HCT116 (cell line): ENCODE measurements around the gene SYNJ1. TPM values are rescaled to one million over a fixed set of nuclear protein-coding genes. Genes with fewer than 3 reads are reported as not detected.

ENCODE experiments used
- ATAC-seq: fragments of 200-7000 bp; cut with Tn5 transposase; 2 replicates; pipeline ENCODE4 v1.9.1; 2020; ENCODE audit warnings: mild to moderate bottlenecking, moderate library complexity
- BruUV-seq: library from RNA; stranded (reverse); fragments of 400-500 nt; replicated peaks from 2 replicates; lab custom pipeline; 2021; lab: Mats Ljungman, UMichigan
- CTCF ChIA-PET: fragments of 300-600 bp; sonication (Branson Sonifier 250); formaldehyde crosslinking; loops from one replicate; lab custom pipeline; 2021; ENCODE audit warnings: antibody characterized with exemption; lab: Charles Lee
- POLR2A ChIA-PET: fragments of 300-600, 350-600 bp; sonication (Branson Sonifier 250); formaldehyde crosslinking; loops from one replicate; lab custom pipeline; 2021; ENCODE audit warnings: antibody characterized with exemption; lab: Charles Lee
- RAD21 ChIA-PET, 2 experiments: fragments of 300-600 bp; sonication (Branson Sonifier 250); formaldehyde crosslinking; loops; one replicate each; lab custom pipeline; 2023; ENCODE audit warnings: low total read pairs in 2 of 2; ENCODE audit not compliant: uncharacterized antibody in 2 of 2, unreplicated experiment in 2 of 2, low non-redundant PET in 1 of 2; lab: Charles Lee
- DNase-seq: peaks from one replicate; pipeline ENCODE4 v3.0.0-alpha.2; 2010; ENCODE audit warnings: low read depth, low spot score
- H2AFZ ChIP-seq: fragments of 200-600 bp; shearing (Covaris generic), sonication (generic); 2 replicates; pipeline ENCODE4 v1.6.1; 2017; ENCODE audit warnings: low read depth, mixed run types, mixed read lengths, antibody characterized with exemption, low read length; ENCODE audit not compliant: poor library complexity, severe bottlenecking
- H3K27ac ChIP-seq: 2 replicates; pipeline ENCODE4 v1.5.1; 2012; ENCODE audit warnings: low read depth, low read length
- H3K27me3 ChIP-seq: fragments of 200-600 bp; sonication (generic); 2 replicates; pipeline ENCODE4 v1.6.1; 2016; ENCODE audit warnings: mixed run types, low read length, mixed read lengths; ENCODE audit not compliant: insufficient read depth
- H3K36me3 ChIP-seq, 2 experiments: fragments of 200-500 bp in 1 of 2; fragments of 200-600 bp in 1 of 2; sonication (Bioruptor generic) in 1 of 2; sonication (generic) in 1 of 2; 2 replicates each; pipeline versions ENCODE4 v1.5.1 to v1.6.1; 2014 to 2016; ENCODE audit warnings: low read length in 2 of 2, inconsistent platforms in 1 of 2, mixed read lengths in 1 of 2, mixed run types in 1 of 2; ENCODE audit not compliant: insufficient read depth in 2 of 2, control insufficient read depth in 1 of 2
- H3K4me1 ChIP-seq, 2 experiments: fragments of 200-600 bp in 1 of 2; sonication (generic) in 1 of 2; 2 replicates each; pipeline versions ENCODE4 v1.5.1 to v1.6.1; 2012 to 2017; ENCODE audit warnings: low read length in 2 of 2, inconsistent platforms in 1 of 2, mild to moderate bottlenecking in 1 of 2, mixed read lengths in 1 of 2, mixed run types in 1 of 2, moderate library complexity in 1 of 2; ENCODE audit not compliant: insufficient read depth in 2 of 2, control insufficient read depth in 1 of 2
- H3K4me2 ChIP-seq: fragments of 200-600 bp; sonication (generic); 2 replicates; pipeline ENCODE4 v1.6.1; 2017; ENCODE audit warnings: mixed run types, low read length, mixed read lengths
- H3K4me3 ChIP-seq, 2 experiments: fragments of 200-600 bp in 1 of 2; sonication (generic) in 1 of 2; replicated peaks in 1 of 2; 2 replicates each; pipeline ENCODE4 v1.5.1; 2011 to 2016; ENCODE audit warnings: low read length in 2 of 2, control low read depth in 1 of 2, low read depth in 1 of 2, mild to moderate bottlenecking in 1 of 2, mixed read lengths in 1 of 2, mixed run types in 1 of 2
- H3K79me2 ChIP-seq: fragments of 200-600 bp; sonication (generic); 2 replicates; pipeline ENCODE4 v1.6.1; 2017; ENCODE audit warnings: mild to moderate bottlenecking, mixed run types, low read length, moderate library complexity, mixed read lengths; ENCODE audit not compliant: insufficient read depth
- H3K9ac ChIP-seq: fragments of 200-600 bp; sonication (generic); 2 replicates; pipeline ENCODE4 v1.6.1; 2016; ENCODE audit warnings: low read length, mixed read lengths
- H3K9me2 ChIP-seq: fragments of 200-600 bp; sonication (generic), shearing (Covaris generic); 2 replicates; pipeline ENCODE4 v1.6.1; 2017; ENCODE audit warnings: mixed run types, mild to moderate bottlenecking, moderate library complexity; ENCODE audit not compliant: insufficient read depth
- H3K9me3 ChIP-seq, 2 experiments: fragments of 200-500 bp in 1 of 2; fragments of 200-600 bp in 1 of 2; sonication (Bioruptor generic) in 1 of 2; sonication (generic) in 1 of 2; 2 replicates each; pipeline ENCODE4 v1.6.1; 2014 to 2017; ENCODE audit warnings: low read length in 2 of 2, mixed read lengths in 2 of 2, inconsistent platforms in 1 of 2, low read depth in 1 of 2, mild to moderate bottlenecking in 1 of 2, mixed run types in 1 of 2, moderate library complexity in 1 of 2; ENCODE audit not compliant: control insufficient read depth in 1 of 2, insufficient read depth in 1 of 2
- H4K20me1 ChIP-seq: fragments of 200-600 bp; sonication (generic), shearing (Covaris generic); 2 replicates; pipeline ENCODE4 v1.6.1; 2017; ENCODE audit warnings: mixed run types, mild to moderate bottlenecking, moderate library complexity; ENCODE audit not compliant: insufficient read depth
- CBX3 ChIP-seq: IDR thresholded peaks from 2 replicates; pipeline ENCODE4 v1.6.1; 2012; ENCODE audit warnings: low read depth
- CEBPB ChIP-seq: IDR thresholded peaks from 2 replicates; pipeline ENCODE4 v1.6.1; 2012; ENCODE audit warnings: low read depth
- EGR1 ChIP-seq: IDR thresholded peaks from 2 replicates; pipeline ENCODE4 v1.6.1; 2012; ENCODE audit warnings: low read depth
- EZH2 ChIP-seq: fragments of 200-600 bp; sonication (generic); IDR thresholded peaks from 2 replicates; pipeline ENCODE4 v1.6.1; 2017; ENCODE audit warnings: antibody characterized with exemption, mixed run types
- FOSL1 ChIP-seq: IDR thresholded peaks from 2 replicates; pipeline ENCODE4 v1.6.1; 2012; ENCODE audit warnings: low read depth
- JUND ChIP-seq: IDR thresholded peaks from 2 replicates; pipeline ENCODE4 v1.6.1; 2012
- MAX ChIP-seq: IDR thresholded peaks from 2 replicates; pipeline ENCODE4 v1.6.1; 2012
- POLR2AphosphoS5 ChIP-seq: IDR thresholded peaks from 2 replicates; pipeline ENCODE4 v1.6.1; 2011; ENCODE audit warnings: mild to moderate bottlenecking, low read depth, low read length, moderate library complexity
- RAD21 ChIP-seq: IDR thresholded peaks from 2 replicates; pipeline ENCODE4 v1.6.1; 2012; ENCODE audit warnings: low read depth, mild to moderate bottlenecking
- SIN3A ChIP-seq: IDR thresholded peaks from 2 replicates; pipeline ENCODE4 v1.6.1; 2012; ENCODE audit warnings: low read depth
- SRF ChIP-seq: IDR thresholded peaks from 2 replicates; pipeline ENCODE4 v1.6.1; 2012; ENCODE audit warnings: low read depth
- TCF7L2 ChIP-seq: IDR thresholded peaks from 2 replicates; pipeline ENCODE4 v1.7.0; 2011; ENCODE audit warnings: borderline replicate concordance, inconsistent platforms; ENCODE audit not compliant: insufficient read depth, insufficient read length; ENCODE audit errors: extremely low read depth
- YY1 ChIP-seq: IDR thresholded peaks from 2 replicates; pipeline ENCODE4 v1.6.1; 2011; ENCODE audit warnings: low read length, low read depth, moderate library complexity, mild to moderate bottlenecking; ENCODE audit not compliant: insufficient replicate concordance; ENCODE audit errors: extremely low read depth
- ZBTB33 ChIP-seq: IDR thresholded peaks from 2 replicates; pipeline ENCODE4 v1.6.1; 2011; ENCODE audit warnings: mild to moderate bottlenecking, low read length, moderate library complexity; ENCODE audit not compliant: insufficient replicate concordance; ENCODE audit errors: extremely low read depth
- ZFX ChIP-seq: fragments of 450-650 bp; IDR thresholded peaks from 2 replicates; pipeline ENCODE4 v1.6.1; 2017
- ZNF274 ChIP-seq: fragments of 200-500 bp; sonication (Bioruptor generic); IDR thresholded peaks from 2 replicates; pipeline ENCODE4 v1.6.1; 2014; ENCODE audit warnings: mild to moderate bottlenecking, low read depth, low read length, inconsistent platforms
- intact Hi-C: fragments of 100-400 bp; cut with micrococcal nuclease; formaldehyde crosslinking; loops from 2 replicates; pipeline ENCODE4 v1.10.0; 2022
- total RNA-seq: library from RNA; stranded (reverse); gene quantifications from one replicate; pipeline ENCODE4 v1.2.1, GENCODE V29; 2021; ENCODE audit not compliant: unreplicated experiment
- TF ChIP-seq, protein P1 (sequence below): IDR thresholded peaks from 2 replicates; pipeline ENCODE4 v1.6.1; 2012; ENCODE audit warnings: low read depth
- TF ChIP-seq, protein P2 (sequence below), 3 experiments: fragments of 200-600 bp in 1 of 3; sonication (generic) in 1 of 3; IDR thresholded peaks in 2 of 3; conservative IDR thresholded peaks in 1 of 3; 2 replicates each; pipeline ENCODE4 v1.5.1; 2012 to 2017; ENCODE audit warnings: low read depth in 2 of 3, low read length in 2 of 3, antibody characterized with exemption in 1 of 3, borderline replicate concordance in 1 of 3, control low read depth in 1 of 3, mild to moderate bottlenecking in 1 of 3, mixed read lengths in 1 of 3, mixed run types in 1 of 3, moderate library complexity in 1 of 3; ENCODE audit not compliant: insufficient read depth in 1 of 3

The SYNJ1 gene
- total RNA-seq, 1 experiment from 2014 or later: 7.2 TPM

- Histone ChIP-seq H4K20me1 (no peaks in the 10 kb centered on the region), H3K9ac (no peak overlapping the region), H3K79me2 (peaks cover 7% of the 10 kb centered on the region; the same call in 1 of the 2 replicates), H3K9me2 (no peaks in the 10 kb centered on the region), H3K4me3 (no peak overlapping the region), H3K4me2 (no peak overlapping the region), H3K36me3 (peaks cover 34 to 61% of the 10 kb centered on the region in 2 experiments; a peak in 3 of 4 replicates), H3K4me1 (no peaks in the 10 kb centered on the region), H2AFZ (no peak overlapping the region), H3K27ac (no peak overlapping the region), H3K27me3 (no peaks in the 10 kb centered on the region), H3K9me3 (no peaks in the 10 kb centered on the region)
- intact Hi-C loops: loop anchor here (5.0 kb wide), 1 partner anchor 737 kb away; no protein-coding TSS in a partner anchor
- TF ChIP-seq ZNF274 (no peak), RAD21 (no peak), FOSL1 (no peak), ZBTB33 (no peak), YY1 (no peak), JUND (no peak), TCF7L2 (no peak), EGR1 (no peak), CEBPB (no peak), SIN3A (no peak), EZH2 (no peak), ZFX (no peak), SRF (no peak), CBX3 (no peak), MAX (no peak), POLR2AphosphoS5 (no peak)
- TF ChIP-seq, protein P1, sequence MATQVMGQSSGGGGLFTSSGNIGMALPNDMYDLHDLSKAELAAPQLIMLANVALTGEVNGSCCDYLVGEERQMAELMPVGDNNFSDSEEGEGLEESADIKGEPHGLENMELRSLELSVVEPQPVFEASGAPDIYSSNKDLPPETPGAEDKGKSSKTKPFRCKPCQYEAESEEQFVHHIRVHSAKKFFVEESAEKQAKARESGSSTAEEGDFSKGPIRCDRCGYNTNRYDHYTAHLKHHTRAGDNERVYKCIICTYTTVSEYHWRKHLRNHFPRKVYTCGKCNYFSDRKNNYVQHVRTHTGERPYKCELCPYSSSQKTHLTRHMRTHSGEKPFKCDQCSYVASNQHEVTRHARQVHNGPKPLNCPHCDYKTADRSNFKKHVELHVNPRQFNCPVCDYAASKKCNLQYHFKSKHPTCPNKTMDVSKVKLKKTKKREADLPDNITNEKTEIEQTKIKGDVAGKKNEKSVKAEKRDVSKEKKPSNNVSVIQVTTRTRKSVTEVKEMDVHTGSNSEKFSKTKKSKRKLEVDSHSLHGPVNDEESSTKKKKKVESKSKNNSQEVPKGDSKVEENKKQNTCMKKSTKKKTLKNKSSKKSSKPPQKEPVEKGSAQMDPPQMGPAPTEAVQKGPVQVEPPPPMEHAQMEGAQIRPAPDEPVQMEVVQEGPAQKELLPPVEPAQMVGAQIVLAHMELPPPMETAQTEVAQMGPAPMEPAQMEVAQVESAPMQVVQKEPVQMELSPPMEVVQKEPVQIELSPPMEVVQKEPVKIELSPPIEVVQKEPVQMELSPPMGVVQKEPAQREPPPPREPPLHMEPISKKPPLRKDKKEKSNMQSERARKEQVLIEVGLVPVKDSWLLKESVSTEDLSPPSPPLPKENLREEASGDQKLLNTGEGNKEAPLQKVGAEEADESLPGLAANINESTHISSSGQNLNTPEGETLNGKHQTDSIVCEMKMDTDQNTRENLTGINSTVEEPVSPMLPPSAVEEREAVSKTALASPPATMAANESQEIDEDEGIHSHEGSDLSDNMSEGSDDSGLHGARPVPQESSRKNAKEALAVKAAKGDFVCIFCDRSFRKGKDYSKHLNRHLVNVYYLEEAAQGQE: no peak
- TF ChIP-seq, protein P2, sequence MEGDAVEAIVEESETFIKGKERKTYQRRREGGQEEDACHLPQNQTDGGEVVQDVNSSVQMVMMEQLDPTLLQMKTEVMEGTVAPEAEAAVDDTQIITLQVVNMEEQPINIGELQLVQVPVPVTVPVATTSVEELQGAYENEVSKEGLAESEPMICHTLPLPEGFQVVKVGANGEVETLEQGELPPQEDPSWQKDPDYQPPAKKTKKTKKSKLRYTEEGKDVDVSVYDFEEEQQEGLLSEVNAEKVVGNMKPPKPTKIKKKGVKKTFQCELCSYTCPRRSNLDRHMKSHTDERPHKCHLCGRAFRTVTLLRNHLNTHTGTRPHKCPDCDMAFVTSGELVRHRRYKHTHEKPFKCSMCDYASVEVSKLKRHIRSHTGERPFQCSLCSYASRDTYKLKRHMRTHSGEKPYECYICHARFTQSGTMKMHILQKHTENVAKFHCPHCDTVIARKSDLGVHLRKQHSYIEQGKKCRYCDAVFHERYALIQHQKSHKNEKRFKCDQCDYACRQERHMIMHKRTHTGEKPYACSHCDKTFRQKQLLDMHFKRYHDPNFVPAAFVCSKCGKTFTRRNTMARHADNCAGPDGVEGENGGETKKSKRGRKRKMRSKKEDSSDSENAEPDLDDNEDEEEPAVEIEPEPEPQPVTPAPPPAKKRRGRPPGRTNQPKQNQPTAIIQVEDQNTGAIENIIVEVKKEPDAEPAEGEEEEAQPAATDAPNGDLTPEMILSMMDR (IDR thresholded peaks at IDR 0.05 in 2 of 3, conservative IDR thresholded peaks at IDR 0.05 in 1 of 3; ENCODE audit: borderline replicate concordance in 1 of 3, insufficient read depth in 1 of 3, low read depth in 2 of 3, low read length in 2 of 3): no peak
- CTCF ChIA-PET: no interaction called here
- no TSS peak for BruUV-seq
- POLR2A ChIA-PET: no interaction called here
- RAD21 ChIA-PET: no interaction called here
- DNase-seq (no peak), ATAC-seq (no peak)
These were observed 123.3 kb downstream of the SYNJ1 start for GRCh38 chr21:32604464-32604863.
